AG09309 (cell line): ENCODE data around the gene SNORC.

Experiments used
- DNase-seq: peaks from one replicate; pipeline ENCODE4 v3.0.0-alpha.2; 2010; ENCODE audit warnings: low read depth
- H3K4me3 ChIP-seq: 2 replicates; pipeline ENCODE4 v1.5.1; 2011; ENCODE audit warnings: mild to moderate bottlenecking, low read depth, low read length, moderate library complexity; ENCODE audit not compliant: control insufficient read depth
- TF ChIP-seq, protein P1 (sequence below): IDR thresholded peaks from 2 replicates; pipeline ENCODE4 v1.5.1; 2011; ENCODE audit warnings: mild to moderate bottlenecking, low read depth, low read length, inconsistent platforms; ENCODE audit not compliant: insufficient read depth, control insufficient read depth; ENCODE audit errors: missing control alignments

SNORC gene

DNA sequence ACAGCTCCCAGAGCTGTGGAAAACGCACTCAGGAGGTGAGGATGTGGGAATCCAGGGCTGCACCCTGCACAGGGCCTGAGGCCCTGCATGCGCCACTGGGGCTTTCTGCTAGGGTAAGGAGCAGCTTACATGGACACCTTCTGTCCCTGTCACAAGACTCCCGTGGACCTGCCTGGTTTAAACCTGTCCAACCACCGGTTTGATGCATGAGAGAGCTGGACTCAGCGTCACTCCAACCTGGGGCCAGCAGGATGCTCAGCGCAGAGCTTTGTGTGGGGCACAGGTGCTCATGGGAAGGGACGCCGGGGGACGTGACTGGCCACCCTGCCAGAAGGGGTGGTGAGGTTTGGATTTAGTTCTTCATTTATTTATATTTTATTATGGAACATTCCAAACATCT is 24.2 kb downstream of the SNORC start:
- DNase-seq, result no peak
- TF ChIP-seq, protein P1, sequence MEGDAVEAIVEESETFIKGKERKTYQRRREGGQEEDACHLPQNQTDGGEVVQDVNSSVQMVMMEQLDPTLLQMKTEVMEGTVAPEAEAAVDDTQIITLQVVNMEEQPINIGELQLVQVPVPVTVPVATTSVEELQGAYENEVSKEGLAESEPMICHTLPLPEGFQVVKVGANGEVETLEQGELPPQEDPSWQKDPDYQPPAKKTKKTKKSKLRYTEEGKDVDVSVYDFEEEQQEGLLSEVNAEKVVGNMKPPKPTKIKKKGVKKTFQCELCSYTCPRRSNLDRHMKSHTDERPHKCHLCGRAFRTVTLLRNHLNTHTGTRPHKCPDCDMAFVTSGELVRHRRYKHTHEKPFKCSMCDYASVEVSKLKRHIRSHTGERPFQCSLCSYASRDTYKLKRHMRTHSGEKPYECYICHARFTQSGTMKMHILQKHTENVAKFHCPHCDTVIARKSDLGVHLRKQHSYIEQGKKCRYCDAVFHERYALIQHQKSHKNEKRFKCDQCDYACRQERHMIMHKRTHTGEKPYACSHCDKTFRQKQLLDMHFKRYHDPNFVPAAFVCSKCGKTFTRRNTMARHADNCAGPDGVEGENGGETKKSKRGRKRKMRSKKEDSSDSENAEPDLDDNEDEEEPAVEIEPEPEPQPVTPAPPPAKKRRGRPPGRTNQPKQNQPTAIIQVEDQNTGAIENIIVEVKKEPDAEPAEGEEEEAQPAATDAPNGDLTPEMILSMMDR, result no peak
- no peak overlapping the region for H3K4me3 ChIP-seq

DNA sequence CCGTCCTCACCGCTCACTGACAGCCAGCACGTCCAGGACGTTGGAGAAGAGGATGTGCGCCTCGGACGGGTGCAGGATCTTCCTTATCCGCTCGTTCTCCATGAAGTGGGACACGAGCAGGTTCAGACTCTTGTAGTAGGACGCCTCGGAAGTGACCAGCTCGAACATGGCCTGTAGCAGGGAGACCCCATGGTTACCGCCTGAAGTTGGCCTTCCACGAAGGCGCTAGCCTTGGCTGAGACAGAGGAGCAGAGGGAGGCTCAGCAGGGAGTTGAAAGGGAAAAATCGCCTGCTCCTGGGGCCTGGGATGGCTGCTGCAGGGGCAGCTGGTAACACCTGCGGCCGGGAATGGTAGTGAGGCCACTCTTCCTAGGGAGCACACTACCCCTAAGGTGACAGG is 24.7 kb downstream of the SNORC start:
- DNase-seq, result no peak
- no peak overlapping the region for H3K4me3 ChIP-seq
- TF ChIP-seq, protein P1, result no peak

DNA sequence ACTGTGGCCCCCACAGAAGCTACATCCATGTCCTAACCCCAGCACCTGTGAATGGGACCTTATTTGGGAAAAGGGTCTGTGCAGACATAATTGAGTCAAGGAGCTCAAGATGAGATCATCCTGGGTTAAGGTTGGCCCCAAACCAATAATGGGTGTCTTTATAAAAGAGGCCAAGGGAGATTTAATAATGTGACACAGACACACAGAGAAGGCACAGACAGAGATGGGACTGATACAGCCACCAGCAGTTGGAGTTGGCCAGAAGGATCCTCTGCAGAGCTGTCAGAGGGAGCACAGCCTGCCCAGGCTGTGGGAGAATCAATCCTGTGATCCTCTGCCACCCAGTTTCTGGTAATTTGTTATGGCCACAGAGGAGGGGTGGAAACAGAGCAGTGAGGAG is 26.0 kb downstream of the SNORC start:
- TF ChIP-seq, protein P1, result no peak
- no peak overlapping the region for H3K4me3 ChIP-seq
- no peak for DNase-seq

DNA sequence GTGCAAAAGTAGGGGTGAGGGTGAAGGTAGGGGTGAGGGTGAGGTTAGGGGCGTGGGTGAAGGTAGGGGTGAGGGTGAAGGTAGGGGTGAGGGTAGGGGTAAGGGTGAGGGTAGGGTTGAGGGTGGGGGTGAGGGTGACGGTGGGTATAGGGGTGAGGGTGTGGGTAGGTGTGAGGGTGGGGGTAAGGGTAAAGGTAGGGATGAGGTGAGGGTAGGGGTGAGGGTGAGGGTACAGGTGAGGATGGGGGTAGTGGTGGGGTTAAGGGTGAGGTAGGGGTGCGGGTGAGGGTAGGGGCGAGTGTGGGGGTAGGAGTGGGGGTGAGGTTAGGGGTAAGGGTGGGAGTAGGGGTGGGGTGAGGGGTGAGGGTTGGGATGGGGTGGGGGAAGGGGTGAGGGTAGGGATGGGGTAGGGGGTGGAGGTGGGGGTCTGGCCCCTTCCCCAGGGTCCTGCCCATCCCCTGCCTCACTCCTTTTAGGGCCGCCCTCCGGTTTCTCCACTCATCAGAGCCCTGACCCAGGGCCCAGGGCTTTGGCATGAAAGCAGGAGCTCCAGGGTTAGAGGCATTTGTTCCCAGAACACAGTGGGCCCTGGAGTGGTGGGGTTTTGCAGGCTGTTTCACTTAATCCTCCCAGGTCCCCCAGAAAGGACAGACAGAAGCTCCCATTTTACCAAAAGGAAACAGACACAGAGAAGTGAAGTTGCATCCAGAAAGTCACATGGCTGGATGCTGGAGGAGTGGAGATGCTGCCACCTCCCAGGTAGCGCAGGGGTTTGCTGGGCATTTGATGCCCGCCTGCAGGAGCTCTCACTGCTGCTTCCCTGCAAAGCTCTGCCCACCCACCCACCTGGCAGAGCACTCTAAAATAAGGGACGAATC is 26.9 kb downstream of the SNORC start:
- DNase-seq, result no peak
- no peak overlapping the region for H3K4me3 ChIP-seq
- TF ChIP-seq, protein P1, result no peak

DNA sequence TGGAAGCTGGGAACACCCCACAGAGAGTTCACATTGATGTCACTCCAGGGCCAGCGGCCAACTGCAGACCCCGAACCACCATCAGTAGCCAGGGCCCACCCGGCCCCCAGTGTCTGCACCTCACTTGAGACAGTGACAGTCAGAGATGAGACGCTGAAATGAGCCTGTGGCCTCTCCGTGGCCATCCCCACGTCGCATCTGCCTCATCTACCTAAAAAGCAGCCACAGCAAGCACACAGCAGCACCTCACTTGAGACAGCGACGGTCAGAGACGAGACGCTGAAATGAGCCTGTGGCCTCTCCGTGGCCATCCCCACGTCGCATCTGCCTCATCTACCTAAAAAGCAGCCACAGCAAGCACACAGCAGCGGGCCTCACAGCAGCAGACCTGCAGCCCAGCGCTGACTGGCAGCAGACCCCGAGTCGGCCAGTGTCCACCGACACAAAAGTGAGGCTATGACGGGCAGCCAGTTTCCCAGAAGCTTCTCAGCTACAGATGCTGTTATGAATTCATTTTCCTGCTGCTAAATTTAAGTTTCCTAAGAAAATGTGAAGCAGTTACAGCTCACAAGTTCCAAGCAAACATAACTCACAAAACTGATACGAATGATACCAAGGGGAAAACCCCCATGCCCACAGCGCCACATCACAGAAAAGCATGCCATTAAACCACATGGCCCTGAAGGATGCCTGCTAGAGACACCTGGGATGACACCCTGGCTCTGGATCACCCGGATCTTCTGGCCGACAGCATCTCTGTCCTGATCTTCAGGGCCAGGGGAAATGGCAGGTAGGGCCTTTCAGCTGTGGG is 27.7 kb downstream of the SNORC start:
- no peak for DNase-seq
- TF ChIP-seq, protein P1, result no peak
- H3K4me3 ChIP-seq, result no peak overlapping the region

DNA sequence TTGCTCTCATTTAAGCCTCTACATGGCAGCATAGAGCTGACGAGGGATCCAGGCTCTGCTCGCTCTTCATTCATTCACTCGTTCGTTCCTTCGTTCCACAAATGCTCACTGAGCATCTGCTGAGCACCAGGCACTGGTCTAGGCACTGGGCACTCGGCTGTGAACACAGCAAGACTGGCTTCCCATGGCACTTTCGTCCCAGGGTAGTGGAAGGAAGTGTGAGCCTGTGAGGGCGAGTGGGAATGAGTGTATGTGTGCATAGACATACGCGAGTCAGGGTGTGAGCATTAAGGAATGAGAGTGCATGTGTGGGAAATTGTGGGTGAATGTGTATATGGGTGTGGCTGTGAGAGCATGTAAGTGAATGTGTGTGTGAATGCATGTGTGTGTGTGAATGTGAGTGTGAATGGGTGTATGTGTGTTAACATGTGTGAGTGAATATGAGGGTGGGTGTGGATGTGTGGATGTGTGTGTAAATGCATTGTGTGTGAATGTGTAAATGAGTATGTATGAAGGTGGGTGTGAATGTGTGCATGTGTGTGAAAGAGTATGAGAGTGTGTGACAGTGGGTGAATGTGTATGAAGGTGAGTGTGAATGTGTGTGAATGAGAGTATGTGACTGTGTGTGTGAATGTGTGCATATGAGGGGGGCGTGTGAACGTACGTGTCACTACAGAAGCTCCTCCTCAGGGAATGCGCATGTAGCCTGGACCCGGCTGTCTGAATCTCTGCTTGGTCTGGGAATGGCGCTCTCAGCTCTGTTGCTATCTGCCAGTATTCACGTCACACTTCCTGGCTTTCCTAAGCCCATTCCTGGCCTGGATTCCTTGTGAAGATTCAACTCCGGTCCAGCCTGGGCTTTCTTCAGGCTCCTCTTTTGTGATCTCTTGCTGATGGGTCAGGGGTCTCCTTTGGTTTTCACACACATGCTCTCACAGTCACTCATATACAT is 28.8 kb downstream of the SNORC start:
- TF ChIP-seq, protein P1, result no peak
- H3K4me3 ChIP-seq, result no peak overlapping the region
- no peak for DNase-seq
